ENCODE data around the gene DMTF1. TPM values are rescaled to one million over a fixed set of nuclear protein-coding genes. Genes with fewer than 3 reads are reported as not detected.

Gene DMTF1
- total and polyA plus RNA-seq, 10 donors, result 23.2 to 190 (median 119) TPM

DNA sequence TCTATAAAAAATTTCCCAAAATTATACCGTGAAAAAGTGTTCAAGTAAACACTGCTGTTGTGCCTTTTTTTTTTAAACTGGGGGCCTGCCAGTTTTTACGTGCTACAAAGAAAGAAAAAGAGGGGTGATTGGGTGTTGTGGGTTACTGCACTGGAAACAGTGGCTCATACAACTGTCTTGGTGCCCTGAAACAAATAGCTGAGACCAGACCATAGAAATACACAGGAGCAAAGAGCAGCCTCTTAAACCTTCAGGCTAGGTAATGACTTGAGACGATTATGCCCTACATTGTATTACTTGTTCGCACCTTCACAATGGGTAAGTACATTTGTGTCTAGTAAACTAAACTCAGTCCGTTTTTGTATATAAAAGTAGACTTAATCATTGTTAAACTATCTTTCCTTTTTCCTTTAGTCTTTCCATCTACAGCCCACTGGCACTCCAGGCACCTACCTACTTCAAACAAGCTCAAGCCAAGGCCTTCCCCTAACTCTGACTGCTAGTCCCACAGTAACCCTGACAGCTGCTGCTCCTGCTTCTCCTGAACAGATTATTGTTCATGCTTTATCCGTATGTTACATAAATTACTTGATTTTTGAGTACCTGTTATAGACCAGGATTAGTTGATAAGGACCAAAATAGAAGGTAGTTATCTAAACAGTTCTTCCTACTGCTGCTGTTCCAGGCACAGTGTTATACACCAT lies 40.7 kb downstream of the DMTF1 start:
- intact Hi-C loops (cut with DNase I; ENCODE audit: low total_unique reads), result no loop called here
- Histone ChIP-seq H3K36me3 (peaks cover 2 to 100% (median 94%) of the 10 kb centered on the region in 6 donors), H3K9me3 (no peaks in the 10 kb centered on the region), H3K4me1 (peaks cover 0 to 42% (median 0%) of the 10 kb centered on the region in 6 donors), H3K4me3 (no peak overlapping the region), H3K27me3 (replicated peaks in 1 of 7) (no peaks in the 10 kb centered on the region), H3K27ac (peak overlapping the region in 1 of 8 donors; percentile 29)
- DNase-seq, result no peak
- WGBS, 5 donors, result 86 to 92% (median 88%) methylated on average over 6 of the region's 6 CpGs
- TF ChIP-seq POLR2AphosphoS5 (IDR thresholded peaks at IDR 0.05), result peak in 1 of 3 donors; percentile 50
- TF ChIP-seq, protein P1, sequence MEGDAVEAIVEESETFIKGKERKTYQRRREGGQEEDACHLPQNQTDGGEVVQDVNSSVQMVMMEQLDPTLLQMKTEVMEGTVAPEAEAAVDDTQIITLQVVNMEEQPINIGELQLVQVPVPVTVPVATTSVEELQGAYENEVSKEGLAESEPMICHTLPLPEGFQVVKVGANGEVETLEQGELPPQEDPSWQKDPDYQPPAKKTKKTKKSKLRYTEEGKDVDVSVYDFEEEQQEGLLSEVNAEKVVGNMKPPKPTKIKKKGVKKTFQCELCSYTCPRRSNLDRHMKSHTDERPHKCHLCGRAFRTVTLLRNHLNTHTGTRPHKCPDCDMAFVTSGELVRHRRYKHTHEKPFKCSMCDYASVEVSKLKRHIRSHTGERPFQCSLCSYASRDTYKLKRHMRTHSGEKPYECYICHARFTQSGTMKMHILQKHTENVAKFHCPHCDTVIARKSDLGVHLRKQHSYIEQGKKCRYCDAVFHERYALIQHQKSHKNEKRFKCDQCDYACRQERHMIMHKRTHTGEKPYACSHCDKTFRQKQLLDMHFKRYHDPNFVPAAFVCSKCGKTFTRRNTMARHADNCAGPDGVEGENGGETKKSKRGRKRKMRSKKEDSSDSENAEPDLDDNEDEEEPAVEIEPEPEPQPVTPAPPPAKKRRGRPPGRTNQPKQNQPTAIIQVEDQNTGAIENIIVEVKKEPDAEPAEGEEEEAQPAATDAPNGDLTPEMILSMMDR (IDR thresholded peaks at IDR 0.05 in 8 of 11, conservative IDR thresholded peaks at IDR 0.05 in 3 of 11), result no peak

DNA sequence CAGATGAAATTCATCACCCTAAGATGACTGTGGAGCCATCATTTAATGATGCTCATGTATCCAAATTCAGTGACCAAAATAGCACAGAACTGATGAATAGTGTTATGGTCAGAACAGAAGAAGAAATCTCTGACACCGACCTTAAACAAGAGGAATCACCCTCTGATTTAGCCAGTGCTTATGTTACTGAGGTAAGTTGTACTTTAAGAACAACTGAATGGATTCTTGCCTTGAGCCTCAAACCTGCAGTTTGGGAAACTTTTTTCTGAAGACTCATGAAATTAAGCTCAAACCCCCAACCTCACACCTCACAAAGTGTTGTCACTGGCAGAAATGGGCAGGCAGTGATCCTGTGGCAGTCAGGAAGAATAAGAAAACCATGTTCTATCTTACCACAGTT lies 41.7 kb downstream of the DMTF1 start:
- Histone ChIP-seq H3K4me1 (peaks cover 0 to 50% (median 1%) of the 10 kb centered on the region in 6 donors), H3K27me3 (replicated peaks in 1 of 7) (no peaks in the 10 kb centered on the region), H3K4me3 (no peak overlapping the region), H3K36me3 (peaks cover 2 to 100% (median 92%) of the 10 kb centered on the region in 6 donors), H3K9me3 (no peaks in the 10 kb centered on the region), H3K27ac (peak overlapping the region in 1 of 8 donors; percentile 29)
- intact Hi-C loops (cut with DNase I; ENCODE audit: low total_unique reads), result no loop called here
- DNase-seq, result no peak
- TF ChIP-seq POLR2AphosphoS5 (IDR thresholded peaks at IDR 0.05) (no peak), POLR2A (IDR thresholded peaks at IDR 0.05) (no peak)
- TF ChIP-seq, protein P1 (IDR thresholded peaks at IDR 0.05 in 8 of 11, conservative IDR thresholded peaks at IDR 0.05 in 3 of 11), result no peak
- 81 to 93% (median 86%) methylated on average over 1 of the region's 1 CpG for WGBS, 5 donors

DNA sequence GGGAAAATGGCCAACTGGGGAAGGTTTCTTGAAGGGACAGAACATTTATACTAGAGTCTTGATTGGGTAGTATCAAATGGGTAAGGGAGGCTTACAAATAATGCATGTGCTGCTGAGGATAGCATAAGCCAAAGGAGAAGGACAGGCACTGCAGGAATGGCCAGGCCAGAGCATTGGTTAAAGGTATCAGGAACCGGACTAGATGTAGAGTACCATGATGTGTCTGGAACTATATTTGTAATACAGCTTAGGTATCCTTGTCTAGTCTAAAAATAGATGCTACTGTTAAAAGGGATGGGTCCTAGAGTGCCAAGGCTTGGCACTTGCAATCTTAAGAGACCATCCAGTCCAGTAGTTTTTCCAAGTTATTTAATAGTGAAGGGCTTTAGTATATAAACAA lies 47.0 kb downstream of the DMTF1 start:
- H3K27me3 ChIP-seq (replicated peaks in 1 of 7), result no peaks in the 10 kb centered on the region
- intact Hi-C loops (cut with DNase I; ENCODE audit: low total_unique reads), result no loop called here
- peaks cover under 1 to 86% (median 44%) of the 10 kb centered on the region in 6 donors for H3K36me3 ChIP-seq
- H3K27ac ChIP-seq, result peak overlapping the region in 1 of 8 donors; percentile 39
- TF ChIP-seq POLR2AphosphoS5 (IDR thresholded peaks at IDR 0.05), result peak in 1 of 3 donors; percentile 30
- TF ChIP-seq, protein P1 (IDR thresholded peaks at IDR 0.05 in 8 of 11, conservative IDR thresholded peaks at IDR 0.05 in 3 of 11), result no peak
- WGBS, 5 donors, result 86 to 100% (median 96%) methylated on average over 1 of the region's 1 CpG
- H3K4me3 ChIP-seq, result no peak overlapping the region
- H3K4me1 ChIP-seq, result peaks cover 7 to 59% (median 25%) of the 10 kb centered on the region in 6 donors
- no peak for DNase-seq
- peaks cover 0 to 15% (median 11%) of the 10 kb centered on the region in 8 donors for H3K9me3 ChIP-seq

DNA sequence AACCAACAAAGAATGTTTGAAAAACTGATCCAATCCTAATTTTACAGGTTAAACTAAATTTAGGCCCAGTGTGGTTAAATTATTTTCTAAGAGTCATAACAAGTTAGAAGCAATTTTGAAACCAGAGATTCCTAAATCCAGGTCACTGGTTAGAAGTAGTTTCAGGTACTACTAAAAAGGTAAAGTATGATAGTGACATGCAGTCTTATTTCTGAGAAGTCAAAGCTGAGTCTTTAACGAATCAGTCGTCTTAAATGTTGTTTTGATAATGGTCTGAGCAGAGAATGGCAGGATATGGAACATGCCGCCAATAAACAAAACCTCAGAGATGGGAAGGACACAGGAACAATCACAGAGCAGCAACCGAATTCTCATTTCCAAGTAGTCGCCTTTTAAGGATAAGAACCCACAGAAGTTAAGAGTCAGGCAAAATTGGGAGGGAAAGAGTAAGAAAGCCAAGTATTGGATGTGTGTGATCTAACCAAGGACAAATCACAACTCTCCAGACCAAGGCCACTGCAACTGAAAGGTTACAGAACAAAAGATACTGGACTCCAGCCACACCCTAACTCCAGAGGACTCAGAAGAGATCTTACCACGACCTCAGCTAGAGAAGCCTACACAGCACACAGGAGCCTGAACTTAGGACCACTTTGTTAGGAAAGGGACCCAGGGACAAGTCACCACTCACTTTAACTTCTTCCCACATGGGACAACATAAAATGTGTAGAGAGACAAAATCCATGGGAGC lies 47.6 kb downstream of the DMTF1 start:
- intact Hi-C loops (cut with DNase I; ENCODE audit: low total_unique reads), result no loop called here
- no peaks in the 10 kb centered on the region for H3K27me3 ChIP-seq (replicated peaks in 1 of 7)
- peaks cover 7 to 59% (median 25%) of the 10 kb centered on the region in 6 donors for H3K4me1 ChIP-seq
- H3K27ac ChIP-seq, result peak overlapping the region in 4 of 8 donors; percentile 5 to 39 (median 20)
- H3K4me3 ChIP-seq, result no peak overlapping the region
- 63 to 84% (median 73%) methylated on average over 6 of the region's 6 CpGs for WGBS, 5 donors
- peaks cover 0 to 86% (median 39%) of the 10 kb centered on the region in 6 donors for H3K36me3 ChIP-seq
- peak in 1 of 3 donors; percentile 34 for TF ChIP-seq POLR2AphosphoS5 (IDR thresholded peaks at IDR 0.05)
- TF ChIP-seq, protein P1 (IDR thresholded peaks at IDR 0.05 in 8 of 11, conservative IDR thresholded peaks at IDR 0.05 in 3 of 11), result no peak
- H3K9me3 ChIP-seq, result peaks cover 0 to 21% (median 17%) of the 10 kb centered on the region in 8 donors
- no peak for DNase-seq
